Upper lobe of left lung (tissue), 6 donors: ENCODE measurements around the gene TEX10. TPM values are rescaled to one million over a fixed set of nuclear protein-coding genes. Genes with fewer than 3 reads are reported as not detected.

Source experiments
- ATAC-seq, 2 donors: fragments of 200-7000 bp; cut with Tn5 transposase; one replicate each; pipeline ENCODE4 v1.9.1; 2022; ENCODE audit warnings: mild to moderate bottlenecking in 2 of 2, moderate library complexity in 2 of 2; ENCODE audit not compliant: low FRiP score in 2 of 2
- DNase-seq, 2 donors: peaks; one replicate each; pipeline ENCODE4 v3.0.0-alpha.2; 2019 to 2020
- H3K27ac ChIP-seq, 4 donors: fragments of 200-600 bp; sonication (generic); one replicate each; pipeline ENCODE4 v1.5.1; 2016 to 2019
- H3K27me3 ChIP-seq, 4 donors: fragments of 200-600 bp; sonication (generic); one replicate each; pipeline ENCODE4 v1.5.1; 2017 to 2019
- H3K36me3 ChIP-seq, 4 donors: fragments of 200-600 bp; sonication (generic); one replicate each; pipeline ENCODE4 v1.5.1; 2016 to 2019
- H3K4me1 ChIP-seq, 4 donors: fragments of 200-600 bp; sonication (generic); one replicate each; pipeline ENCODE4 v1.5.1; 2018 to 2019
- H3K4me3 ChIP-seq, 4 donors: fragments of 200-600 bp; sonication (generic); one replicate each; pipeline ENCODE4 v1.5.1; 2017 to 2019; ENCODE audit warnings: mild to moderate bottlenecking in 2 of 4, moderate library complexity in 1 of 4
- H3K9me3 ChIP-seq, 4 donors: fragments of 200-600 bp; sonication (generic); one replicate each; pipeline ENCODE4 v1.5.1; 2018 to 2019
- EP300 ChIP-seq, 4 donors: sonication (generic); formaldehyde crosslinking; IDR thresholded peaks; one replicate each; pipeline ENCODE4 v1.5.1; 2017; ENCODE audit warnings: antibody characterized with exemption in 4 of 4, control low read depth in 2 of 4
- POLR2A ChIP-seq, 4 donors: fragments of 450-650 bp; IDR thresholded peaks; one replicate each; pipeline ENCODE4 v1.5.1; 2016 to 2017; ENCODE audit warnings: antibody characterized with exemption in 4 of 4, mild to moderate bottlenecking in 2 of 4
- POLR2AphosphoS5 ChIP-seq, 2 donors: sonication (generic); formaldehyde crosslinking; IDR thresholded peaks; one replicate each; pipeline ENCODE4 v1.5.1; 2017; ENCODE audit warnings: antibody characterized with exemption in 2 of 2
- WGBS, 2 donors: methylation state at CpG; one replicate each; pipeline ENCODE4 v1.1.5; 2017 to 2018; 5-methylcytosine and 5-hydroxymethylcytosine counted together
- total RNA-seq, 6 donors: library from RNA; depleted of rRNA in 4 of 6; stranded (reverse); fragments of >200 nt in 4 of 6; gene quantifications; one replicate each; pipeline versions ENCODE4 v1.1.0 to v1.2.1, GENCODE V29; 2016 to 2021
- TF ChIP-seq, protein P1 (sequence below), 6 experiments: fragments of 450-650 bp in 4 of 6; fragments of 200-600 bp in 2 of 6; sonication (generic) in 2 of 6; IDR thresholded peaks; one replicate each; pipeline ENCODE4 v1.5.1; 2016 to 2019; ENCODE audit warnings: antibody characterized with exemption in 6 of 6
- donor health status: DM: no; HTN: no; CAD: no; lungs with moderate emphysema.
- donor health status: DM: no; HTN: yes; CAD: no; lungs with severe emphysema.

TEX10 gene
- total RNA-seq, 6 donors from 2014 or later = 6.2 to 17.3 (median 13.0) TPM

DNA sequence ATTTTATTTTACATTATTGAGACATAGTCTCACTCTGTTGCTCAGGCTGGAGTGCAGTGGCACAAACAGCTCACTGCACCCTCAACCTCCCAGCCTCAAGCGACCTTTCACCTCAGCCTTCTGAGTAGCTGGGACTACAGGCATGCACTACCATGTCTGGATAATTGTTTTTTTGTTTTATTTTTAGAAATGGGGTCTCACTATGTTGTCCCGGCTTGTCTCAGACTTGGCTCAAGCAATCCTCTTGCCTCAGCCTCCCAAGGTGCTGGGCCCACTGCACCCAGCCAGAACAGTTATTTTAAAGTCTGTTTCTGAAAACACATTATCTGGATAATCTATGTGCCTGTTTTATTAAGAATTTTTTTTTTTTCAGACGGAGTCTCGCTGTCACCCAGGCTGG, 62.0 kb downstream of the TEX10 start:
- H3K4me3 ChIP-seq = no peak overlapping the region
- DNase-seq (no peak), ATAC-seq (no peak)
- H3K27ac ChIP-seq = no peak overlapping the region
- H3K27me3 ChIP-seq = no peaks in the 10 kb centered on the region
- H3K9me3 ChIP-seq = no peaks in the 10 kb centered on the region
- TF ChIP-seq POLR2A (IDR thresholded peaks at IDR 0.05) (no peak), POLR2AphosphoS5 (IDR thresholded peaks at IDR 0.05) (no peak), EP300 (IDR thresholded peaks at IDR 0.05) (no peak)
- TF ChIP-seq, protein P1, sequence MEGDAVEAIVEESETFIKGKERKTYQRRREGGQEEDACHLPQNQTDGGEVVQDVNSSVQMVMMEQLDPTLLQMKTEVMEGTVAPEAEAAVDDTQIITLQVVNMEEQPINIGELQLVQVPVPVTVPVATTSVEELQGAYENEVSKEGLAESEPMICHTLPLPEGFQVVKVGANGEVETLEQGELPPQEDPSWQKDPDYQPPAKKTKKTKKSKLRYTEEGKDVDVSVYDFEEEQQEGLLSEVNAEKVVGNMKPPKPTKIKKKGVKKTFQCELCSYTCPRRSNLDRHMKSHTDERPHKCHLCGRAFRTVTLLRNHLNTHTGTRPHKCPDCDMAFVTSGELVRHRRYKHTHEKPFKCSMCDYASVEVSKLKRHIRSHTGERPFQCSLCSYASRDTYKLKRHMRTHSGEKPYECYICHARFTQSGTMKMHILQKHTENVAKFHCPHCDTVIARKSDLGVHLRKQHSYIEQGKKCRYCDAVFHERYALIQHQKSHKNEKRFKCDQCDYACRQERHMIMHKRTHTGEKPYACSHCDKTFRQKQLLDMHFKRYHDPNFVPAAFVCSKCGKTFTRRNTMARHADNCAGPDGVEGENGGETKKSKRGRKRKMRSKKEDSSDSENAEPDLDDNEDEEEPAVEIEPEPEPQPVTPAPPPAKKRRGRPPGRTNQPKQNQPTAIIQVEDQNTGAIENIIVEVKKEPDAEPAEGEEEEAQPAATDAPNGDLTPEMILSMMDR (IDR thresholded peaks at IDR 0.05) = no peak
- WGBS, 2 donors = 93 to 98% methylated on average over 4 of the region's 4 CpGs
- no peaks in the 10 kb centered on the region for H3K4me1 ChIP-seq
- H3K36me3 ChIP-seq = peaks cover 8 to 80% (median 31%) of the 10 kb centered on the region in 4 donors

GRCh38 chr9:100287186-100287585, 65.6 kb downstream of the TEX10 start:
- Histone ChIP-seq H3K36me3 (peaks cover 3 to 80% (median 24%) of the 10 kb centered on the region in 4 donors), H3K27me3 (no peaks in the 10 kb centered on the region), H3K9me3 (peaks cover 0 to 4% (median 0%) of the 10 kb centered on the region in 4 donors), H3K4me3 (no peak overlapping the region), H3K4me1 (no peaks in the 10 kb centered on the region), H3K27ac (no peak overlapping the region)
- DNase-seq = no peak
- WGBS, 2 donors = 93% methylated on average over 5 of the region's 5 CpGs
- no peak for ATAC-seq
- no peak for TF ChIP-seq EP300 (IDR thresholded peaks at IDR 0.05)
- TF ChIP-seq, protein P1 (IDR thresholded peaks at IDR 0.05) = no peak

DNA sequence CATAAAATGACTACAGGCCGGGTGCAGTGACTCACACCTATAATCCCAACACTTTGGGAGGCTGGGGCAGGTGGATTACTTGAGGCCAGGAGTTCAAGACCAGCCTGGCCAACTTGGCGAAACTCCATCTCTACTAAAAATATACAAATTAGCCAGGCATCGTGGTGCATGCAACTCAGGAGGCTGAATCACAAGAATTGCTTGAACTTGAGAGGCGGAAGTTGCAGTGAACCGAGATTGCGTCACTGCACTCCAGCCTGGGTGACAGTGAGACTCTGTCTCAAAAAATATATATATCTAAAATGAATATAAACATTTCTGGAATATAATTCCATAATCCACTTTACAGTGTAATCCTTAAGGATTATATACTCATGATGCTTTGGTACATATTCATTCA, 66.5 kb downstream of the TEX10 start:
- ATAC-seq (no peak), DNase-seq (no peak)
- Histone ChIP-seq H3K9me3 (peaks cover 0 to 4% (median 0%) of the 10 kb centered on the region in 4 donors), H3K4me1 (no peaks in the 10 kb centered on the region), H3K36me3 (peaks cover 3 to 72% (median 23%) of the 10 kb centered on the region in 4 donors), H3K27me3 (no peaks in the 10 kb centered on the region), H3K27ac (no peak overlapping the region), H3K4me3 (no peak overlapping the region)
- 91 to 92% methylated on average over 6 of the region's 6 CpGs for WGBS, 2 donors
- TF ChIP-seq POLR2A (IDR thresholded peaks at IDR 0.05) = no peak
- no peak for TF ChIP-seq EP300 (IDR thresholded peaks at IDR 0.05)
- no peak for TF ChIP-seq POLR2AphosphoS5 (IDR thresholded peaks at IDR 0.05)
- TF ChIP-seq, protein P1 (IDR thresholded peaks at IDR 0.05) = no peak

GRCh38 chr9:100285601-100286000, 67.1 kb downstream of the TEX10 start:
- peaks cover 3 to 66% (median 22%) of the 10 kb centered on the region in 4 donors for H3K36me3 ChIP-seq
- ATAC-seq (no peak), DNase-seq (no peak)
- H3K4me1 ChIP-seq = no peaks in the 10 kb centered on the region
- H3K9me3 ChIP-seq = peaks cover 0 to 4% (median 0%) of the 10 kb centered on the region in 4 donors
- no peak for TF ChIP-seq POLR2AphosphoS5 (IDR thresholded peaks at IDR 0.05)
- no peak for TF ChIP-seq EP300 (IDR thresholded peaks at IDR 0.05)
- TF ChIP-seq POLR2A (IDR thresholded peaks at IDR 0.05) = no peak
- TF ChIP-seq, protein P1 (IDR thresholded peaks at IDR 0.05) = no peak
- H3K27me3 ChIP-seq = no peaks in the 10 kb centered on the region
- H3K27ac ChIP-seq = no peak overlapping the region
- no peak overlapping the region for H3K4me3 ChIP-seq
- 96 to 98% methylated on average over 7 of the region's 7 CpGs for WGBS, 2 donors

DNA sequence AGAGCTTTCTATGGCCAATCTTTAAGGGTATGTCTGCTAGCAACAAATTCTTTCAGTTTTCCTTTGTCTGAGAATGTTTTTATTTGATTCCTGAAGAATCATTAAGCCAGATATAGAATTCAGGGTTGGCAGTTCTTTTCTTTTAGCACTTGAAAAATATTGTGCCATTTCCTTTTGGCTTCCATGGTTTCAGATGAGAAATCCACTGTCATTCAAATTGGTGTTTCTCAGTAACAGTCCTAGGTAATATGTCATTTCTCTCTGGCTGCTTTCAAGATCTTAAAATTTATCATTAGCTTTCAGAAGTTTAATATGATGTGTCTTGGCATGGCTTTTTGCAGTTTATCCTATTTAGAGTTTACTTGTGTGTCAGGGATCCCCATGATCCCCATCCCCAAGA, 67.7 kb downstream of the TEX10 start:
- peaks cover 0 to 4% (median 0%) of the 10 kb centered on the region in 4 donors for H3K9me3 ChIP-seq
- peaks cover 3 to 62% (median 21%) of the 10 kb centered on the region in 4 donors for H3K36me3 ChIP-seq
- no peak for DNase-seq
- H3K27ac ChIP-seq = no peak overlapping the region
- no peak for ATAC-seq
- no peaks in the 10 kb centered on the region for H3K4me1 ChIP-seq
- TF ChIP-seq, protein P1 (IDR thresholded peaks at IDR 0.05) = no peak
- TF ChIP-seq EP300 (IDR thresholded peaks at IDR 0.05) (no peak), POLR2AphosphoS5 (IDR thresholded peaks at IDR 0.05) (no peak), POLR2A (IDR thresholded peaks at IDR 0.05) (no peak)
- H3K4me3 ChIP-seq = no peak overlapping the region
- H3K27me3 ChIP-seq = no peaks in the 10 kb centered on the region
